OCI-LY7 (cell line): ENCODE results near the gene FOXO6. TPM values are rescaled to one million over a fixed set of nuclear protein-coding genes. Genes with fewer than 3 reads are reported as not detected.

Experiments
- BruUV-seq: library from RNA; stranded (reverse); fragments of 400-500 nt; replicated peaks from 2 replicates; lab custom pipeline; 2021; lab: Mats Ljungman, UMichigan
- CTCF ChIA-PET: fragments of 300-600 bp; sonication (Branson Sonifier 250); formaldehyde crosslinking; loops from one replicate; lab custom pipeline; 2022; ENCODE audit warnings: antibody characterized with exemption; ENCODE audit not compliant: unreplicated experiment; lab: Charles Lee
- POLR2A ChIA-PET: fragments of 300-600 bp; sonication (Branson Sonifier 250); formaldehyde crosslinking; loops from one replicate; lab custom pipeline; 2022; ENCODE audit warnings: antibody characterized with exemption; lab: Charles Lee
- DNase-seq: peaks from one replicate; pipeline ENCODE4 v3.0.0-alpha.2; 2015; ENCODE audit warnings: low spot score
- H2AFZ ChIP-seq: fragments of 200-600 bp; sonication (generic), shearing (Covaris generic); 2 replicates; pipeline ENCODE4 v1.6.1; 2014; ENCODE audit warnings: mild to moderate bottlenecking, antibody characterized with exemption, low read length, moderate library complexity
- H3K27ac ChIP-seq: fragments of 200-600 bp; sonication (generic); 2 replicates; pipeline ENCODE4 v1.5.1; 2014; ENCODE audit warnings: mixed run types, low read depth, mild to moderate bottlenecking, moderate library complexity, low read length, inconsistent platforms; ENCODE audit not compliant: poor library complexity, severe bottlenecking
- H3K36me3 ChIP-seq: fragments of 200-600 bp; sonication (generic); 2 replicates; pipeline ENCODE4 v1.6.1; 2014; ENCODE audit warnings: mild to moderate bottlenecking, antibody characterized with exemption, low read length, moderate library complexity, mixed read lengths; ENCODE audit not compliant: insufficient read depth
- H3K4me1 ChIP-seq: fragments of 200-600 bp; sonication (generic); 2 replicates; pipeline ENCODE4 v1.5.1; 2014; ENCODE audit warnings: mild to moderate bottlenecking, low read length; ENCODE audit not compliant: insufficient read depth, poor library complexity, severe bottlenecking
- H3K4me2 ChIP-seq: fragments of 200-600 bp; sonication (generic); 2 replicates; pipeline ENCODE4 v1.6.1; 2014; ENCODE audit warnings: mild to moderate bottlenecking, low read length
- H3K4me3 ChIP-seq: fragments of 200-600 bp; sonication (generic); 2 replicates; pipeline ENCODE4 v1.5.1; 2014; ENCODE audit warnings: mild to moderate bottlenecking, low read depth, low read length; ENCODE audit not compliant: poor library complexity, severe bottlenecking
- H3K79me2 ChIP-seq: fragments of 200-600 bp; sonication (generic); 2 replicates; pipeline ENCODE4 v1.6.1; 2016; ENCODE audit warnings: low read depth, mild to moderate bottlenecking, low read length, moderate library complexity, mixed read lengths; ENCODE audit not compliant: insufficient read depth
- H3K9me2 ChIP-seq: fragments of 200-600 bp; sonication (generic); 2 replicates; pipeline ENCODE4 v1.6.1; 2016; ENCODE audit warnings: mild to moderate bottlenecking, low read length, mixed read lengths; ENCODE audit not compliant: insufficient read depth
- H3K9me3 ChIP-seq: fragments of 200-600 bp; sonication (generic); 2 replicates; pipeline ENCODE4 v1.6.1; 2014; ENCODE audit warnings: mild to moderate bottlenecking, mixed run types, low read length, mixed read lengths
- H4K20me1 ChIP-seq: fragments of 200-600 bp; sonication (generic); 2 replicates; pipeline ENCODE4 v1.6.1; 2014; ENCODE audit warnings: mild to moderate bottlenecking, antibody characterized with exemption, low read length, moderate library complexity, mixed read lengths; ENCODE audit not compliant: insufficient read depth
- EZH2phosphoT487 ChIP-seq: fragments of 200-600 bp; sonication (generic); IDR thresholded peaks from 2 replicates; pipeline ENCODE4 v1.6.1; 2018; ENCODE audit warnings: low read depth, borderline replicate concordance, mild to moderate bottlenecking, mixed run types, antibody characterized with exemption, low read length, moderate library complexity, mixed read lengths
- intact Hi-C: fragments of 100-400 bp; cut with micrococcal nuclease; formaldehyde crosslinking; loops from one replicate; pipeline ENCODE4 v1.10.0; 2022; ENCODE audit not compliant: unreplicated experiment
- total RNA-seq, 2 experiments: library from RNA; depleted of rRNA in 1 of 2; stranded (reverse); fragments of >200 nt in 1 of 2; shearing (Covaris generic) in 1 of 2; gene quantifications; 2 replicates each; pipeline ENCODE4 v1.2.3, GENCODE V29; 2014 to 2022
- TF ChIP-seq, protein P1 (sequence below): fragments of 200-600 bp; sonication (generic); conservative IDR thresholded peaks from 2 replicates; pipeline ENCODE4 v1.5.1; 2014; ENCODE audit warnings: mild to moderate bottlenecking, antibody characterized with exemption, low read length, moderate library complexity, mixed read lengths

FOXO6 gene
- total RNA-seq, 2 experiments from 2014 or later = not detected

DNA sequence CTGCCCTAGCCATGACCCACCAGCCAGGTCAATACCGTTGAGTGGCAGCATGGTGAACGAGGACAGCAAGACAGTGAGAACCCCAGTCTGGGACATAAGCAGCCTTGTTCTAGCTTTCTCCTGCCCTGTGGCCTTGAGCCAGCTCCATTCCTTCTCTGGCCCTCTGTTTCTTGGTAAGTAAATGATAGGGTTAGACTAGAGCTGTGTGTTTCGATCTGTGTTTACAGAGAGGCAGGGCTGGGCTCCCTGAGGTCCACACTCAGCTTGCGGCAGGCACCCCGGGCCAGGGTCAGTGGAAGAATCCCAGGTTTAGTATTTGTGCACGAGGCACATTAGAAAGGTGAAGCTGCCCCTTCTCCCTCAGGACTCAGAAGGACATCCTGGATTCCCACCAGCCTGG is 27.3 kb downstream of the FOXO6 start:
- no TSS peak for BruUV-seq
- no peaks in the 10 kb centered on the region for H3K9me2 ChIP-seq
- no peaks in the 10 kb centered on the region for H3K4me1 ChIP-seq
- H3K4me3 ChIP-seq = no peak overlapping the region
- ChIA-PET CTCF (no interaction called here), POLR2A (no interaction called here)
- no peak for DNase-seq
- TF ChIP-seq EZH2phosphoT487 = no peak
- TF ChIP-seq, protein P1, sequence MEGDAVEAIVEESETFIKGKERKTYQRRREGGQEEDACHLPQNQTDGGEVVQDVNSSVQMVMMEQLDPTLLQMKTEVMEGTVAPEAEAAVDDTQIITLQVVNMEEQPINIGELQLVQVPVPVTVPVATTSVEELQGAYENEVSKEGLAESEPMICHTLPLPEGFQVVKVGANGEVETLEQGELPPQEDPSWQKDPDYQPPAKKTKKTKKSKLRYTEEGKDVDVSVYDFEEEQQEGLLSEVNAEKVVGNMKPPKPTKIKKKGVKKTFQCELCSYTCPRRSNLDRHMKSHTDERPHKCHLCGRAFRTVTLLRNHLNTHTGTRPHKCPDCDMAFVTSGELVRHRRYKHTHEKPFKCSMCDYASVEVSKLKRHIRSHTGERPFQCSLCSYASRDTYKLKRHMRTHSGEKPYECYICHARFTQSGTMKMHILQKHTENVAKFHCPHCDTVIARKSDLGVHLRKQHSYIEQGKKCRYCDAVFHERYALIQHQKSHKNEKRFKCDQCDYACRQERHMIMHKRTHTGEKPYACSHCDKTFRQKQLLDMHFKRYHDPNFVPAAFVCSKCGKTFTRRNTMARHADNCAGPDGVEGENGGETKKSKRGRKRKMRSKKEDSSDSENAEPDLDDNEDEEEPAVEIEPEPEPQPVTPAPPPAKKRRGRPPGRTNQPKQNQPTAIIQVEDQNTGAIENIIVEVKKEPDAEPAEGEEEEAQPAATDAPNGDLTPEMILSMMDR = no peak
- intact Hi-C loops = no loop called here
- no peaks in the 10 kb centered on the region for H3K36me3 ChIP-seq
- H2AFZ ChIP-seq = no peak overlapping the region
- no peak overlapping the region for H3K27ac ChIP-seq
- H3K79me2 ChIP-seq = no peaks in the 10 kb centered on the region
- H3K9me3 ChIP-seq = no peaks in the 10 kb centered on the region
- no peak overlapping the region for H3K4me2 ChIP-seq
- no peaks in the 10 kb centered on the region; the same call in 1 of the 2 replicates for H4K20me1 ChIP-seq

DNA sequence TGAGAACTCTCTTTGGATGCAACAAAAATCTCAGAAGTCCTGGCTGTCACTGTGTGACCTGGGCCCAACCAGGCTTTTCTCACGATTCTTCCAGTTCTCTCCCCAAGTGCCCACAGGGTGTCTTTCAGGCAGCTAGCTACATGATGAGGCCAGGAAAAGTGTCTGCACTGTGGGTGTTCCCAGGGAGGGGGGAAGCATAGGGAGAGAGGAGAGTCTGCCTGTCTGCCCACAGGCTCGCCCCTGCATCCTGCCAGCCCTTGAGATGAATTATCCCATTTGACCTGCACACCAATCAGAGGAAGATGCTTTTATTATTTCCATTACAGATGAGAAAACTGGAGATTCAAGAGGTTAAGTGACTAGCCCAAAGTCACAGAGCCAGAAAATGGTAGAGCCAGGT is 27.8 kb downstream of the FOXO6 start:
- POLR2A ChIA-PET = no interaction called here
- no peaks in the 10 kb centered on the region for H3K9me2 ChIP-seq

DNA sequence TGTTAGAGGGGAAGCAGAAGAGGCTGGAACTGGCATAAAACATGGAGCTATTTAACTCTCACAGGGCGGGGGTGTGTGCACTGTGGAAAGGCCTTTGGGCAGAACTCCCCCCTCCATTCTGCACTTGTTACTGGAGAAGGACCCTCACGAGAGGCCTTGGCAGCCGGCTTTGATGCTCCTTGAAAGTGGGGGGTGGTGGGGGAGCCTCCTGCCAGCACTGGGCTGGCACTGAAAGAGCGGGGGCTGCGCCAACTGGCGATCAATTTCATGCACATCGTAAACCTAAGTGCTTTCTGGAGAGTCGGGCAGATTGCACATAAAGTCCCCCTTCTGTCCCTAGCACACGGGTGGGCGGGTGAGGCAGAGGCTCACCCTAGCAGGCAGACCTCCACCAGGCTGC is 28.9 kb downstream of the FOXO6 start:
- Histone ChIP-seq H3K4me2 (no peak overlapping the region), H3K9me3 (no peaks in the 10 kb centered on the region), H3K4me1 (no peaks in the 10 kb centered on the region), H3K4me3 (no peak overlapping the region), H3K79me2 (no peaks in the 10 kb centered on the region), H3K9me2 (no peaks in the 10 kb centered on the region), H2AFZ (no peak overlapping the region), H3K27ac (no peak overlapping the region), H4K20me1 (no peaks in the 10 kb centered on the region; the same call in 1 of the 2 replicates), H3K36me3 (no peaks in the 10 kb centered on the region)
- BruUV-seq = no TSS peak
- ChIA-PET POLR2A (no interaction called here), CTCF (no interaction called here)
- TF ChIP-seq, protein P1 = no peak
- TF ChIP-seq EZH2phosphoT487 = no peak
- no peak for DNase-seq
- intact Hi-C loops = no loop called here

More for the DNA sequence above, 27.8 kb downstream of the FOXO6 start:
- Histone ChIP-seq H3K9me3 (no peaks in the 10 kb centered on the region), H3K4me3 (no peak overlapping the region), H3K79me2 (no peaks in the 10 kb centered on the region), H3K4me2 (no peak overlapping the region), H3K36me3 (no peaks in the 10 kb centered on the region), H3K4me1 (no peaks in the 10 kb centered on the region), H3K27ac (no peak overlapping the region), H4K20me1 (no peaks in the 10 kb centered on the region; the same call in 1 of the 2 replicates), H2AFZ (no peak overlapping the region)
- intact Hi-C loops = no loop called here
- no peak for DNase-seq
- no TSS peak for BruUV-seq
- TF ChIP-seq, protein P1 = no peak
- TF ChIP-seq EZH2phosphoT487 = no peak
- CTCF ChIA-PET = no interaction called here
